CD4-positive, alpha-beta T cell treated with Interleukin-4 for 4 hours (primary cell): Measurements from ENCODE around the gene ADAMTSL1.
"Not testable (repeated sequence)": the region's sequence is repeated elsewhere in the genome, so short reads cannot be mapped to it uniquely, and the experiment has no call there.

Experiments
- DNase-seq: peaks from one replicate; pipeline ENCODE4 v3.0.0-alpha.2; 2020

ADAMTSL1 gene

GRCh38 chr9:18911714-18912342, 437.9 kb downstream of the ADAMTSL1 start:
- no peak for DNase-seq

- DNase-seq: no peak
Measured at GRCh38 chr9:18920141-18921084, 446.5 kb downstream of the ADAMTSL1 start.

GRCh38 chr9:18921366-18922075, 447.6 kb downstream of the ADAMTSL1 start:
- DNase-seq: no peak

- DNase-seq: no peak
Measured at GRCh38 chr9:18922161-18922885, 448.4 kb downstream of the ADAMTSL1 start.

- DNase-seq: no peak
Measured at GRCh38 chr9:18923167-18923566, 449.2 kb downstream of the ADAMTSL1 start.

GRCh38 chr9:18923671-18924430, 449.9 kb downstream of the ADAMTSL1 start:
- DNase-seq: no peak

- DNase-seq: no peak
Measured at GRCh38 chr9:18925880-18926279, 451.9 kb downstream of the ADAMTSL1 start.

- DNase-seq: no peak
Measured at GRCh38 chr9:18926513-18926912, 452.6 kb downstream of the ADAMTSL1 start.

- DNase-seq: no peak
Measured at GRCh38 chr9:18928711-18929110, 454.8 kb downstream of the ADAMTSL1 start.

- DNase-seq: not testable (repeated sequence)
Measured at GRCh38 chr9:18930611-18931010, 456.7 kb downstream of the ADAMTSL1 start.

- DNase-seq: no peak
Measured at GRCh38 chr9:18935541-18935940, 461.6 kb downstream of the ADAMTSL1 start.

- no peak for DNase-seq
Measured at GRCh38 chr9:18936094-18936871, 462.3 kb downstream of the ADAMTSL1 start.

GRCh38 chr9:18939943-18940342, 466.0 kb downstream of the ADAMTSL1 start:
- no peak for DNase-seq

GRCh38 chr9:18941060-18941740, 467.2 kb downstream of the ADAMTSL1 start:
- no peak for DNase-seq

- DNase-seq: no peak
Measured at GRCh38 chr9:18942801-18943200, 468.8 kb downstream of the ADAMTSL1 start.

- no peak for DNase-seq
Measured at GRCh38 chr9:18947892-18948339, 474.0 kb downstream of the ADAMTSL1 start.

- no peak for DNase-seq
Measured at GRCh38 chr9:18951936-18952335, 478.0 kb downstream of the ADAMTSL1 start.

- DNase-seq: no peak
Measured at GRCh38 chr9:18955626-18956025, 481.7 kb downstream of the ADAMTSL1 start.
